ENCODE measurements around the gene SC5D. TPM values are rescaled to one million over a fixed set of nuclear protein-coding genes. Genes with fewer than 3 reads are reported as not detected.

The SC5D gene
- total and polyA plus RNA-seq, 9 donors: 14.0 to 59.7 (median 24.7) TPM

- H3K27ac ChIP-seq: no peak overlapping the region
Measured at GRCh38 chr11:121337740-121338272, 45.2 kb downstream of the SC5D start.

GRCh38 chr11:121338536-121338935 is 46.0 kb downstream of the SC5D start:
- DNase-seq: no peak
- TF ChIP-seq EP300 (IDR thresholded peaks at IDR 0.05): no peak
- no peak for TF ChIP-seq CTCF (IDR thresholded peaks at IDR 0.05)
- no peak for TF ChIP-seq POLR2A (IDR thresholded peaks at IDR 0.05)
- 93 to 97% (median 97%) methylated on average over 11 of the region's 11 CpGs for WGBS, 3 donors
- peaks cover 7% of the 10 kb centered on the region for H3K4me1 ChIP-seq (ENCODE audit: insufficient read depth)
- no peak overlapping the region for H3K4me3 ChIP-seq
- no peaks in the 10 kb centered on the region for H3K36me3 ChIP-seq
- no peaks in the 10 kb centered on the region for H3K9me3 ChIP-seq
- H3K27ac ChIP-seq: no peak overlapping the region
- intact Hi-C loops (cut with DNase I): no loop called here
- no peaks in the 10 kb centered on the region for H3K27me3 ChIP-seq

More at GRCh38 chr11:121337740-121338272, 45.2 kb downstream of the SC5D start:
- H3K4me3 ChIP-seq: no peak overlapping the region
- no peak for DNase-seq
- no peaks in the 10 kb centered on the region for H3K9me3 ChIP-seq
- peaks cover 7% of the 10 kb centered on the region for H3K4me1 ChIP-seq (ENCODE audit: insufficient read depth)
- no peaks in the 10 kb centered on the region for H3K36me3 ChIP-seq
- TF ChIP-seq POLR2A (IDR thresholded peaks at IDR 0.05) (no peak), EP300 (IDR thresholded peaks at IDR 0.05) (no peak), CTCF (IDR thresholded peaks at IDR 0.05) (no peak)
- intact Hi-C loops (cut with DNase I): no loop called here
- H3K27me3 ChIP-seq: no peaks in the 10 kb centered on the region
- WGBS, 3 donors: 31 to 44% (median 42%) methylated on average over 6 of the region's 6 CpGs

- Histone ChIP-seq H3K4me3 (no peak overlapping the region), H3K9me3 (no peaks in the 10 kb centered on the region), H3K36me3 (no peaks in the 10 kb centered on the region), H3K4me1 (ENCODE audit: insufficient read depth) (peaks cover 7% of the 10 kb centered on the region), H3K27ac (no peak overlapping the region), H3K27me3 (no peaks in the 10 kb centered on the region)
- no peak for DNase-seq
- TF ChIP-seq CTCF (IDR thresholded peaks at IDR 0.05): no peak
- TF ChIP-seq EP300 (IDR thresholded peaks at IDR 0.05): no peak
- no peak for TF ChIP-seq POLR2A (IDR thresholded peaks at IDR 0.05)
- WGBS, 3 donors: 74 to 79% (median 77%) methylated on average over 4 of the region's 4 CpGs
- intact Hi-C loops (cut with DNase I): no loop called here
Measured at GRCh38 chr11:121340032-121340580, 47.5 kb downstream of the SC5D start.

- H3K27ac ChIP-seq: no peak overlapping the region
- no peaks in the 10 kb centered on the region for H3K36me3 ChIP-seq
- intact Hi-C loops (cut with DNase I): no loop called here
- H3K4me1 ChIP-seq (ENCODE audit: insufficient read depth): peaks cover 7% of the 10 kb centered on the region
- H3K9me3 ChIP-seq: no peaks in the 10 kb centered on the region
- DNase-seq: no peak
- H3K4me3 ChIP-seq: no peak overlapping the region
- WGBS, 3 donors: 73 to 83% (median 81%) methylated on average over 4 of the region's 4 CpGs
- no peaks in the 10 kb centered on the region for H3K27me3 ChIP-seq
- TF ChIP-seq POLR2A (IDR thresholded peaks at IDR 0.05) (no peak), CTCF (IDR thresholded peaks at IDR 0.05) (no peak), EP300 (IDR thresholded peaks at IDR 0.05) (no peak)
Measured at GRCh38 chr11:121341609-121342008, 49.0 kb downstream of the SC5D start.

All from ovary (tissue), 9 donors.